Measurements from ENCODE around the gene FOXP1. TPM values are rescaled to one million over a fixed set of nuclear protein-coding genes. Genes with fewer than 3 reads are reported as not detected.
A peak's percentile ranks its signal among the peaks of the same experiment; 100 is the strongest.

The FOXP1 gene
- total RNA-seq, 1 donor from 2014 or later = 113 TPM

DNA sequence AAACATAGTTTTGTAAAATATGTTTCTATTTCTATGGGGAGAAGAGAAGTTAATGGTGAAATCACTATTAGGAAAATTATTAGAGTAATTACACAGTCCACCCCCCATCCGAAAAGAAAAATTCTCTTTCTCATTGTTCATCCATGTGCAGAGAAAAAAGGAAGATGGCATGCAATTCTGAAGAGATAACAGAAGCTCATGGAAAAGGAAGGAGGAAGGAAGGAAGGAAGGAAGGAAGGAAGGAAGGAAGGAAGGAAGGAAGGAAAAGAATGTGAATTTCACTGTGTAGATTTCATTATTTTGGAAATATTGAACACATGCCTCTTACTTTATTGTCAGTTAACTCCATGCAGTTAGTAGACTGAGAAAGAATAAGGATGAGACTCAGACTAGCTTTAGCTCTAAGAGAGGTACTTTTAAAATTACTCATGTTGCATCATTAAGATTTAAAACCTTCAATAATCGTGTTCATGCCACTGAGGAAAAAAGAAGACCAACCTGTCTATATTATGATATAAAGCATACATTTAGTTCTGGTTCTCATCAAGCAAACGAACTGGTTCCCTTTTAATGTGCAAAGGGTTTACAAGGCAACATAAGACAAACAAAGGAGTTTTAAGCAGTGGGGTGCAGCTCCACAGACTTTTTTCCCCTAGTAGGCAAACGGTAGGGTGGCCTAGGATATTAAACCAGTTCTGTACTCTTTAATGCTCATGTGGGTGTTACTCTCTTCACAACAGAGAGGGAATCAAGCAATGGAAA lies 379.6 kb downstream of the FOXP1 start:
- Mint-ChIP-seq H3K4me1 (ENCODE audit: unreplicated experiment) (peaks cover 55% of the 10 kb centered on the region), H3K27ac (no peak overlapping the region)

GRCh38 chr3:71202848-71203533 lies 380.5 kb downstream of the FOXP1 start:
- no peak for DNase-seq (ENCODE audit: extremely low spot score, unreplicated experiment)
- Mint-ChIP-seq H3K36me3 (no peaks in the 10 kb centered on the region), H3K4me3 (no peak overlapping the region), H3K27ac (no peak overlapping the region), H3K27me3 (no peaks in the 10 kb centered on the region), H3K9me3 (peaks cover 8% of the 10 kb centered on the region), H3K4me1 (ENCODE audit: unreplicated experiment) (peaks cover 46% of the 10 kb centered on the region)
- TF ChIP-seq, protein P1, sequence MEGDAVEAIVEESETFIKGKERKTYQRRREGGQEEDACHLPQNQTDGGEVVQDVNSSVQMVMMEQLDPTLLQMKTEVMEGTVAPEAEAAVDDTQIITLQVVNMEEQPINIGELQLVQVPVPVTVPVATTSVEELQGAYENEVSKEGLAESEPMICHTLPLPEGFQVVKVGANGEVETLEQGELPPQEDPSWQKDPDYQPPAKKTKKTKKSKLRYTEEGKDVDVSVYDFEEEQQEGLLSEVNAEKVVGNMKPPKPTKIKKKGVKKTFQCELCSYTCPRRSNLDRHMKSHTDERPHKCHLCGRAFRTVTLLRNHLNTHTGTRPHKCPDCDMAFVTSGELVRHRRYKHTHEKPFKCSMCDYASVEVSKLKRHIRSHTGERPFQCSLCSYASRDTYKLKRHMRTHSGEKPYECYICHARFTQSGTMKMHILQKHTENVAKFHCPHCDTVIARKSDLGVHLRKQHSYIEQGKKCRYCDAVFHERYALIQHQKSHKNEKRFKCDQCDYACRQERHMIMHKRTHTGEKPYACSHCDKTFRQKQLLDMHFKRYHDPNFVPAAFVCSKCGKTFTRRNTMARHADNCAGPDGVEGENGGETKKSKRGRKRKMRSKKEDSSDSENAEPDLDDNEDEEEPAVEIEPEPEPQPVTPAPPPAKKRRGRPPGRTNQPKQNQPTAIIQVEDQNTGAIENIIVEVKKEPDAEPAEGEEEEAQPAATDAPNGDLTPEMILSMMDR (conservative IDR thresholded peaks at IDR 0.05) = no peak

More for the DNA sequence above, 379.6 kb downstream of the FOXP1 start:
- H3K27me3 Mint-ChIP-seq = no peaks in the 10 kb centered on the region
- no peaks in the 10 kb centered on the region for H3K36me3 Mint-ChIP-seq
- peaks cover 8% of the 10 kb centered on the region for H3K9me3 Mint-ChIP-seq
- TF ChIP-seq, protein P1 (conservative IDR thresholded peaks at IDR 0.05) = no peak
- no peak for DNase-seq (ENCODE audit: extremely low spot score, unreplicated experiment)
- no peak overlapping the region for H3K4me3 Mint-ChIP-seq

DNA sequence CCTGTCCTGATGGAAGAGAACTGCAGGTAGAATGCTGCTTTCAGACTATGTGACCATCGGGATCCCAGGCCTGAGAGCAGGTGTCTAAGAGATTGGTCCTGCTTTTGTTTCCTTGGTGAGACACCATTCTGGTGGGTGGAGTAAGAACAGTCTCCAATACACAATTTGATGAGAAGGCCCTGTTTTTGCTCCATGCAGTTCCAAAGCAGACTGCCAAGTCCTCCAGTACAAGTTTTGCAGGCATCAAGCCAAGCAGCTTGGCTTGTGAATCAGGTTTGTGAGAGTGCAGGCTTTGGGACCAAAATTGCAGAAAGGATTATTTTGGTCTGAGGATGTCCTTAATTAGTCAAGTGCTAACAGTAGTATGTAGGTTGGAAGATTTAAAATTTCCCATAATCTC lies 381.6 kb downstream of the FOXP1 start:
- Mint-ChIP-seq H3K9me3 (peaks cover 8% of the 10 kb centered on the region), H3K4me3 (no peak overlapping the region), H3K4me1 (ENCODE audit: unreplicated experiment) (peaks cover 41% of the 10 kb centered on the region), H3K36me3 (peaks cover 7% of the 10 kb centered on the region), H3K27ac (no peak overlapping the region), H3K27me3 (no peaks in the 10 kb centered on the region)
- TF ChIP-seq, protein P1 (conservative IDR thresholded peaks at IDR 0.05) = no peak
- no peak for DNase-seq (ENCODE audit: extremely low spot score, unreplicated experiment)

- Mint-ChIP-seq H3K9me3 (no peaks in the 10 kb centered on the region), H3K4me3 (no peak overlapping the region), H3K27me3 (no peaks in the 10 kb centered on the region), H3K4me1 (ENCODE audit: unreplicated experiment) (peaks cover 43% of the 10 kb centered on the region), H3K27ac (no peak overlapping the region), H3K36me3 (peaks cover 12% of the 10 kb centered on the region)
- no peak for DNase-seq (ENCODE audit: extremely low spot score, unreplicated experiment)
- TF ChIP-seq, protein P1 (conservative IDR thresholded peaks at IDR 0.05) = no peak
These were observed 385.5 kb downstream of the FOXP1 start for GRCh38 chr3:71197841-71198565.

- peak overlapping the region; percentile 42 for H3K4me3 Mint-ChIP-seq
These were observed 388.0 kb downstream of the FOXP1 start for GRCh38 chr3:71195492-71195891.

More at GRCh38 chr3:71195492-71195891, 388.0 kb downstream of the FOXP1 start:
- peak overlapping the region; percentile 37 for H3K27ac Mint-ChIP-seq
- H3K27me3 Mint-ChIP-seq = no peaks in the 10 kb centered on the region
- TF ChIP-seq, protein P1 (conservative IDR thresholded peaks at IDR 0.05) = no peak
- no peaks in the 10 kb centered on the region for H3K9me3 Mint-ChIP-seq
- peaks cover 45% of the 10 kb centered on the region for H3K4me1 Mint-ChIP-seq (ENCODE audit: unreplicated experiment)
- H3K36me3 Mint-ChIP-seq = peaks cover 12% of the 10 kb centered on the region
- DNase-seq (ENCODE audit: extremely low spot score, unreplicated experiment) = no peak

All from type B pancreatic cell (in vitro differentiated cells).